GM23248 (cell line): Measurements from ENCODE around the gene NNT.

Source experiments
- EZH2 ChIP-seq: fragments of 200-600 bp; sonication (generic); IDR thresholded peaks from 2 replicates; pipeline ENCODE4 v1.6.1; 2018; ENCODE audit warnings: antibody characterized with exemption, mild to moderate bottlenecking; ENCODE audit not compliant: insufficient read depth, poor library complexity, severe bottlenecking
- EZH2phosphoT487 ChIP-seq: fragments of 200-600 bp; sonication (generic); IDR thresholded peaks from 2 replicates; pipeline ENCODE4 v1.6.1; 2018; ENCODE audit warnings: antibody characterized with exemption, moderate library complexity, mild to moderate bottlenecking, low read depth; ENCODE audit not compliant: insufficient read depth

DNA sequence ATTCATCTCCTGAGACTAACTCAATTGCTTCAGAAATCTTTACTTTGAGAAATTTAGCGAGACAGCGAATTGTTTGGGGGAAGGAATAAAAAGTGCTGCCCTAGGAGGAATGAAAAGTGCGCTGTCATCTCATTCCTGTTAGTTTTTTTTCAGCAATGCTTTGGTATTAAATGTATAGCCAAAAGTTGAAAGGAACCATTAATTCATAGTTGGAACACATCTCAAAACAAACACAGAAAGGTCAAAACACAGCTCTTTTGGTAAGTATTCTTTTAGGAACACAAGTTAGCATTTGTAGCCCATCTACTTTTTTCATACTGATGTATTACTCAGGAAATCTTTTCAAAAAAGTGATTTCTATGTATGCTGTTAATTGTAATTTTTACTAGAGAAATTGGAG, 109.1 kb downstream of the NNT start:
- TF ChIP-seq EZH2 (no peak), EZH2phosphoT487 (no peak)
